GM23338 (cell line): ENCODE data around the gene TWSG1. TPM values are rescaled to one million over a fixed set of nuclear protein-coding genes. Genes with fewer than 3 reads are reported as not detected.

Source experiments
- ATAC-seq: fragments of 200-7000 bp; cut with Tn5 transposase; 3 replicates; pipeline ENCODE4 v1.9.1; 2020
- DNase-seq: peaks from one replicate; pipeline ENCODE4 v3.0.0-alpha.2; 2015; ENCODE audit warnings: low spot score
- H2AFZ ChIP-seq: fragments of 200-600 bp; sonication (generic); 2 replicates; pipeline ENCODE4 v1.8.0; 2016; ENCODE audit warnings: antibody characterized with exemption, mild to moderate bottlenecking, moderate library complexity
- H3F3A ChIP-seq: fragments of 200-600 bp; sonication (generic); replicated peaks from 2 replicates; pipeline ENCODE4 v1.8.0; 2017; ENCODE audit warnings: antibody characterized with exemption, mixed run types, low read depth
- H3K27ac ChIP-seq: fragments of 200-600 bp; sonication (generic); 2 replicates; pipeline ENCODE4 v1.6.1; 2016; ENCODE audit warnings: low read depth
- H3K27me3 ChIP-seq: fragments of 200-600 bp; sonication (generic); 2 replicates; pipeline ENCODE4 v1.8.0; 2016; ENCODE audit warnings: mild to moderate bottlenecking, mixed run types, moderate library complexity; ENCODE audit not compliant: insufficient read depth
- H3K36me3 ChIP-seq: fragments of 200-600 bp; sonication (generic); 2 replicates; pipeline ENCODE4 v1.8.0; 2016; ENCODE audit warnings: mild to moderate bottlenecking; ENCODE audit not compliant: insufficient read depth
- H3K4me1 ChIP-seq: fragments of 200-600 bp; sonication (generic); 2 replicates; pipeline ENCODE4 v1.8.0; 2016; ENCODE audit warnings: mild to moderate bottlenecking, moderate library complexity; ENCODE audit not compliant: insufficient read depth
- H3K4me2 ChIP-seq: fragments of 200-600 bp; sonication (generic); 2 replicates; pipeline ENCODE4 v1.7.1; 2017; ENCODE audit warnings: mixed run types
- H3K4me3 ChIP-seq: fragments of 200-600 bp; sonication (generic); 2 replicates; pipeline ENCODE4 v1.6.1; 2016; ENCODE audit warnings: mixed run types
- H3K79me2 ChIP-seq: fragments of 200-600 bp; sonication (generic); replicated peaks from 2 replicates; pipeline ENCODE4 v1.8.0; 2017; ENCODE audit warnings: mild to moderate bottlenecking; ENCODE audit not compliant: insufficient read depth
- H3K9me2 ChIP-seq: fragments of 200-600 bp; sonication (generic); 2 replicates; pipeline ENCODE4 v1.8.0; 2017; ENCODE audit not compliant: insufficient read depth
- H4K20me1 ChIP-seq: fragments of 200-600 bp; sonication (generic); replicated peaks from 2 replicates; pipeline ENCODE4 v1.8.0; 2017; ENCODE audit warnings: mild to moderate bottlenecking; ENCODE audit not compliant: insufficient read depth
- H3K27ac Mint-ChIP-seq: 2 replicates; pipeline ENCODE4 v1.8.0; 2020; ENCODE audit warnings: inconsistent platforms, mild to moderate bottlenecking, moderate library complexity, mixed read lengths
- H3K27me3 Mint-ChIP-seq: 3 replicates; pipeline ENCODE4 v1.8.0; 2022; ENCODE audit warnings: low read depth, mild to moderate bottlenecking, moderate library complexity, mixed read lengths, inconsistent platforms; ENCODE audit not compliant: insufficient read depth, poor library complexity
- H3K36me3 Mint-ChIP-seq: 3 replicates; pipeline ENCODE4 v1.8.0; 2021; ENCODE audit warnings: low read depth, mild to moderate bottlenecking, inconsistent platforms, moderate library complexity, mixed read lengths
- H3K4me1 Mint-ChIP-seq: 3 replicates; pipeline ENCODE4 v1.8.0; 2020; ENCODE audit warnings: mild to moderate bottlenecking, inconsistent platforms, mixed read lengths
- H3K4me3 Mint-ChIP-seq: 3 replicates; pipeline ENCODE4 v1.8.0; 2021; ENCODE audit warnings: moderate library complexity, mild to moderate bottlenecking, inconsistent platforms, mixed read lengths
- H3K9me3 Mint-ChIP-seq: 3 replicates; pipeline ENCODE4 v1.8.0; 2020; ENCODE audit warnings: moderate library complexity, mild to moderate bottlenecking, inconsistent platforms, mixed read lengths
- CREB1 ChIP-seq: fragments of 250-450 bp; sonication (Bioruptor Pico); IDR thresholded peaks from 2 replicates; pipeline ENCODE4 v1.5.0; 2020; ENCODE audit warnings: low read depth, mild to moderate bottlenecking, moderate library complexity
- CTCF ChIP-seq, 2 experiments: fragments of 200-600 bp in 1 of 2; sonication (generic) in 1 of 2; conservative IDR thresholded peaks; 2 replicates each; pipeline versions ENCODE4 v1.5.1 to v1.6.1; 2016 to 2017; ENCODE audit warnings: antibody characterized with exemption in 2 of 2, low read depth in 2 of 2, mild to moderate bottlenecking in 2 of 2, moderate library complexity in 1 of 2
- ETS1 ChIP-seq: IDR thresholded peaks from 2 replicates; pipeline ENCODE4 v1.6.1; 2016; ENCODE audit warnings: antibody characterized with exemption
- EZH2 ChIP-seq: fragments of 200-600 bp; sonication (generic); IDR thresholded peaks from one replicate; pipeline ENCODE4 v1.8.0; 2017; ENCODE audit warnings: antibody characterized with exemption, mild to moderate bottlenecking, low read depth; ENCODE audit not compliant: unreplicated experiment
- EZH2phosphoT487 ChIP-seq: fragments of 200-600 bp; sonication (generic); IDR thresholded peaks from one replicate; pipeline ENCODE4 v1.8.1; 2018; ENCODE audit warnings: antibody characterized with exemption; ENCODE audit not compliant: unreplicated experiment
- JUNB ChIP-seq: IDR thresholded peaks from one replicate; pipeline ENCODE4 v1.6.1; 2016; ENCODE audit warnings: antibody characterized with exemption; ENCODE audit not compliant: unreplicated experiment
- NANOG ChIP-seq: IDR thresholded peaks from 2 replicates; pipeline ENCODE4 v1.6.1; 2016; ENCODE audit warnings: antibody characterized with exemption, borderline replicate concordance
- POLR2AphosphoS5 ChIP-seq: IDR thresholded peaks from 2 replicates; pipeline ENCODE4 v1.6.1; 2016; ENCODE audit warnings: antibody characterized with exemption, low read depth
- REST ChIP-seq: IDR thresholded peaks from one replicate; pipeline ENCODE4 v1.6.1; 2018; ENCODE audit warnings: antibody characterized with exemption; ENCODE audit not compliant: unreplicated experiment
- STAT1 ChIP-seq: IDR thresholded peaks from one replicate; pipeline ENCODE4 v1.6.1; 2016; ENCODE audit warnings: antibody characterized with exemption; ENCODE audit not compliant: unreplicated experiment
- ZNF114 ChIP-seq: fragments of 250-450 bp; sonication (Bioruptor Pico); IDR thresholded peaks from 2 replicates; pipeline ENCODE4 v1.5.0; 2020; ENCODE audit warnings: mild to moderate bottlenecking, moderate library complexity
- ZNF331 ChIP-seq: fragments of 250-450 bp; sonication (Bioruptor Pico); IDR thresholded peaks from 2 replicates; pipeline ENCODE4 v1.5.0; 2020; ENCODE audit warnings: low read depth, mild to moderate bottlenecking, moderate library complexity
- ZNF462 ChIP-seq: fragments of 250-450 bp; sonication (Bioruptor Pico); IDR thresholded peaks from 2 replicates; pipeline ENCODE4 v1.5.0; 2020; ENCODE audit warnings: mild to moderate bottlenecking, moderate library complexity
- polyA plus RNA-seq: library from polyadenylated mRNA; unstranded; fragments of >200 nt; fragmentation: Nextera tagmentation; extraction: Ambion mirVana; gene quantifications from 2 replicates; pipeline ENCODE4 v1.2.1, GENCODE V29; 2016
- total RNA-seq: library from RNA; depleted of rRNA; stranded (reverse); fragments of >200 nt; shearing (Covaris generic); gene quantifications from 2 replicates; pipeline ENCODE4 v1.2.3, GENCODE V29; 2014

TWSG1 gene
- total and polyA plus RNA-seq, 2 experiments from 2014 or later, result 11.5 to 29.1 TPM

- no peaks in the 10 kb centered on the region for H3K27me3 Mint-ChIP-seq
- H3K27ac Mint-ChIP-seq, result no peak overlapping the region
- H3K4me1 ChIP-seq, result no peaks in the 10 kb centered on the region
- no peaks in the 10 kb centered on the region for H3K27me3 ChIP-seq
- no peak overlapping the region for H3K4me2 ChIP-seq
- no peaks in the 10 kb centered on the region for H3K79me2 ChIP-seq
- H3K27ac ChIP-seq, result no peak overlapping the region
- no peaks in the 10 kb centered on the region for H3F3A ChIP-seq
- H3K9me2 ChIP-seq, result no peaks in the 10 kb centered on the region
- no peak overlapping the region for H3K4me3 Mint-ChIP-seq
- H2AFZ ChIP-seq, result no peak overlapping the region
- H4K20me1 ChIP-seq, result no peaks in the 10 kb centered on the region
- peaks cover 12% of the 10 kb centered on the region for H3K36me3 Mint-ChIP-seq
- peaks cover 5% of the 10 kb centered on the region; the same call in 2 of the 3 replicates for H3K4me1 Mint-ChIP-seq
- DNase-seq, result no peak
- ATAC-seq, result no peak
- H3K36me3 ChIP-seq, result peaks cover 6% of the 10 kb centered on the region
- no peak overlapping the region for H3K4me3 ChIP-seq
- TF ChIP-seq EZH2phosphoT487 (no peak), ETS1 (no peak), STAT1 (no peak), POLR2AphosphoS5 (no peak), EZH2 (no peak), CREB1 (CRISPR knock-in tag) (no peak), CTCF (conservative IDR thresholded peaks at IDR 0.05; ENCODE audit: low read depth in 2 of 2) (no peak), NANOG (no peak), ZNF462 (CRISPR knock-in tag) (no peak), REST (no peak), ZNF331 (CRISPR knock-in tag) (no peak), ZNF114 (CRISPR knock-in tag) (no peak), JUNB (no peak)
- H3K9me3 Mint-ChIP-seq, result peaks cover 15% of the 10 kb centered on the region
These were observed 49.0 kb upstream of the TWSG1 start for GRCh38 chr18:9285604-9286003.
